Breast epithelium (tissue), 3 donors: ENCODE results near the gene CAMTA1.

Source experiments
- POLR2A ChIP-seq: fragments of 450-650 bp; IDR thresholded peaks from one replicate; pipeline ENCODE4 v1.6.1; 2016; ENCODE audit warnings: antibody characterized with exemption, mild to moderate bottlenecking, moderate library complexity
- POLR2AphosphoS5 ChIP-seq, 3 donors: sonication (generic); formaldehyde crosslinking; IDR thresholded peaks; one replicate each; pipeline ENCODE4 v1.6.1; 2017; ENCODE audit warnings: antibody characterized with exemption in 3 of 3
- TF ChIP-seq, protein P1 (sequence below), 3 donors: fragments of 450-650 bp; IDR thresholded peaks; one replicate each; pipeline ENCODE4 v1.5.1; 2016 to 2017; ENCODE audit warnings: antibody characterized with exemption in 3 of 3, mild to moderate bottlenecking in 3 of 3, moderate library complexity in 3 of 3

- TF ChIP-seq, protein P1, sequence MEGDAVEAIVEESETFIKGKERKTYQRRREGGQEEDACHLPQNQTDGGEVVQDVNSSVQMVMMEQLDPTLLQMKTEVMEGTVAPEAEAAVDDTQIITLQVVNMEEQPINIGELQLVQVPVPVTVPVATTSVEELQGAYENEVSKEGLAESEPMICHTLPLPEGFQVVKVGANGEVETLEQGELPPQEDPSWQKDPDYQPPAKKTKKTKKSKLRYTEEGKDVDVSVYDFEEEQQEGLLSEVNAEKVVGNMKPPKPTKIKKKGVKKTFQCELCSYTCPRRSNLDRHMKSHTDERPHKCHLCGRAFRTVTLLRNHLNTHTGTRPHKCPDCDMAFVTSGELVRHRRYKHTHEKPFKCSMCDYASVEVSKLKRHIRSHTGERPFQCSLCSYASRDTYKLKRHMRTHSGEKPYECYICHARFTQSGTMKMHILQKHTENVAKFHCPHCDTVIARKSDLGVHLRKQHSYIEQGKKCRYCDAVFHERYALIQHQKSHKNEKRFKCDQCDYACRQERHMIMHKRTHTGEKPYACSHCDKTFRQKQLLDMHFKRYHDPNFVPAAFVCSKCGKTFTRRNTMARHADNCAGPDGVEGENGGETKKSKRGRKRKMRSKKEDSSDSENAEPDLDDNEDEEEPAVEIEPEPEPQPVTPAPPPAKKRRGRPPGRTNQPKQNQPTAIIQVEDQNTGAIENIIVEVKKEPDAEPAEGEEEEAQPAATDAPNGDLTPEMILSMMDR (IDR thresholded peaks at IDR 0.05) = peak; percentile 11 to 23 (median 19)
- TF ChIP-seq POLR2A (peak; percentile 89), POLR2AphosphoS5 (IDR thresholded peaks at IDR 0.05) (peak; percentile 86 to 95 (median 88))
These were observed 515 bp upstream of the CAMTA1 start for GRCh38 chr1:6784560-6785317.
